ENCODE data around the gene CTNNA3.

The CTNNA3 gene

DNA sequence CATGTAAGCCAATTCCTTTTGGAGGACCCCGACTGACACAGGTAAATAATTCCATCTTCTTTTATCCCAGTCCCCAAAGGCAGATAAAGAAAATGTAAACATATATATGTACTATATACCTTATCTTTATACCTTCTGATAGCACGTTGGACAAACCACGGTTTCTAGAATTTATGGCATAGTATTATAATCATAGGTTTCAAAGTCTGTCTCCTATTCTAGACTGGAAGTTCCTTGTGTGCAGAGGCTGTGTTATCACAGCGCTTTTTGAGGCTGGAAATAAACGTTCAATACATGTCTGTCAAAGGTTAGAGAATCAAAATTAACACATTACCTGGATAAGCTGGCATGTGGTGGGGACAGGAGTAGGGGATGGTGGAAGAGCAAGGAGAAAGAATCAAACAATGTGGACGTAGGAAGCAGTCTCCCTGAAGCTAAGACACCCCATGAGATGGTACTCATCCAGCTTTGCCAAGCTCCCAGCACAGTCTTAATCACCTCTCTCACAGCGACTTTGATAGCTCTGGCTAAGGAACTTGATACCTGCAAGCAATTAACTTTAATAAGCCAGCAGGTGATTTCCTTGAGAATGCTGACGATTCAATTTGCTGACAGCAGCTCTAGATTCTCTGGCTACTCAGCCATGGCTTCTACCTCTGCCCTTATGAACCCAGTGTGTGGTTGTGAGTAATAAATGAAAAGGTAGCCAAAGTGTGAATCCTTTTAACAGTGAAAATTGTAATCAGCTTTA lies 978.6 kb downstream of the CTNNA3 start:
- no peak for DNase-seq

DNA sequence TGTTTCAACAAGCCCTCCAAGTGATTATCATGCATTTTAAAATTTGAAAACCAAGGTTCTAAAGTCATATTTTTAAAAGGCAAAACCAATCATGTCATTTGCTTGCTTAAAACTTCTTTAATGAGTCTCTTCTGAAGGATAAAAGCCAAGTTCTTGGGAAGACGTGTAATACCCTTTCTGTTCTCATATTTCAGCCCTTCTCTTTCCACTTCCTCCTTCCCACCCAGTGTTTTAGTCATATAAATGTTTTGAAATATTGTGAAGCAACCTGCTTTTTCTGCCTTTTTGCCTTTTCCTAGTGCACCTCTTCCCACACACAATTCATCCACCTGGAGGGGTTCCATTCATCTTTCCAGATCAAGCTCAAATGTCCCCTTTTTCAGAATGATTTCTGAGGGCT lies 981.3 kb downstream of the CTNNA3 start:
- DNase-seq = no peak

DNA sequence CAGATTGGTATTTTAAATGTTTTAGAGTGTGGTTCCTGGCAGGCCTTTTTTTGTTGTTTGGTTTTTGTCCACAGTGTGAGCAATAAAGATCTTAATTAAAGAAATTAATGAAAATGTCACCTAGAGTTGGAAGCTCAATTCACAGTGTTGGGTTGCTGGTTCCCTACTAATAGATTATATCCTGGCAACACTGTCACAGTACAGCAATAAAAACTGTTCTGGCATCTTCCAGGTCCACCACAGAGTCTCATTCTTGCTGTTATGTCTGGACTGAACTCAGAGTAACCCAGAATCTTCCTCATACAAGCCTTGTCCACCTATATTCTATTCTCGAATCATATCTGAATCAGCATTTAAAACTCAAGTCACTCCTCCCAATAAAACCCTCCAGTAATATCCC lies 982.6 kb downstream of the CTNNA3 start:
- no peak for DNase-seq

DNA sequence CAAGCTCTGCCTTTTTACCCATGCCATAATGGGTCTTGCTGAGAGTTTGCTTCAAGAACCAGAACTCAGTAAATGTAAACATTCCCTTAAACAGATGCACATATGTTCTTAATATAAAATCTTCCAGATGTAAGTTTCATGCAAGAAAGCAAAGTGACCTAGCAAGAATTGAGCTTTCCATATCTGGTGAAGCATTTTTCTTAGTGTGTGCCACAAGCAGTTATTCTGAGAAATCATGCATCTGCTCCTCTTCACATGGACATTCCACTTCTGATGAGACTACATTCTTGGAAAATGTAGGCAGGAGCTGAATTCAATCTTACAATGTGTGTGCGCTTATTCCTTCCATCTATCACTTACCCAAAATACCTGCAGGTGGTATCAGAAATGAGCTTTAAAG lies 997.9 kb downstream of the CTNNA3 start:
- no peak for DNase-seq

DNA sequence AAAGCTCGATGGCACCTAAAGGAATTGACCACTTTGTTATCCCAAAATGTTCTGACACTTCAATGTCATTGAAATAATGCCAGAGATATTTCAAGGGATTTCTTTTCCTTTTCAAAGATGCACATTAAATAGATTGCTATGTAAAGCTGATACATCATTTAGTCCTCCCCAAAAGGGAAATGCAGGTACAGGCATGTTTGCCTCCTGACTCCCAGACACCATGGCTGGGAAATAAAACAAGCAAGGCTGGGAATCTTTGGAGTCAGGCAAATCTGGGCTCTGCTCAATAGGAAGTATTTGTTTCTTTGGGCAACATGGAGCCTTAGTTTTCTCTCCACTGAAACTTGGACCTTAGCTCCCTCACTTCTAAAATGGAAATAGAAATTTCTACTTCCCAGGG lies 1000.9 kb downstream of the CTNNA3 start:
- no peak for DNase-seq

DNA sequence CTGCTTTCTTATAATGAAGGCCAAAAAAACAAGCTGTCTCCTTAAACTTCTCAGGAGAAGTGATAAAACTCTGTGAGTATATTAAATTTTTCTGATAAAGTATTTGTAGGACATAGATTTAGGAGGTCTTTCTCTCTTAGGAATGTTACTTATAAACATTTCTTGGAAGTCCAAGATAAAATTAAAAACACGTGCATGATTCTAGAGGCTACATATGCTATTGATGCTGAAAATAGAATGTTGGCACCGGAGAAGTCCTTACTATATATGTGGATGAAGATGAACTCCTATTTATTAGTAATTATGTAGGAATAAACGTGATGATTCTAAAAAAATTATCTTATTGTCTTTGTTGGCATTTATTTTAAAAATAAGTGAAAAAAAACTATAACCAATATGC lies 1011.4 kb downstream of the CTNNA3 start:
- DNase-seq = no peak

DNA sequence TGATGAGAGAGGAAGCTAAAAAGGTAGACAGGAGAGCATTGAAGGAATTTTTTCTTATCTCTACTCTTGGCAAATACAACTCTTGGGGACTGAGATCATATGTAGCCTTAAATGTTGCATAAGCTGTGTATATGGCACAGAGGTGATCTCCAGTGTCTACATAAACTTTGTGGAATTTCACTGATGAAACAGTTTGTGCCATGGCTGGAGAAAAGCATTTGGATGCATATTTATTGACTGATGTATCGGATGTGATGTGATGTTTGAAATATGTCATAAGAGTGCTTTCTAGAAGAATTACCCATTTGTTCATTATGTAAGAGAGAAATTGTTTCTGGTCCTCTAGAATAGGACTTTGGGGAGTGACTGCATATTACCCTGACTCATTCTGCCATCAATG lies 1015.1 kb downstream of the CTNNA3 start:
- DNase-seq = no peak

DNA sequence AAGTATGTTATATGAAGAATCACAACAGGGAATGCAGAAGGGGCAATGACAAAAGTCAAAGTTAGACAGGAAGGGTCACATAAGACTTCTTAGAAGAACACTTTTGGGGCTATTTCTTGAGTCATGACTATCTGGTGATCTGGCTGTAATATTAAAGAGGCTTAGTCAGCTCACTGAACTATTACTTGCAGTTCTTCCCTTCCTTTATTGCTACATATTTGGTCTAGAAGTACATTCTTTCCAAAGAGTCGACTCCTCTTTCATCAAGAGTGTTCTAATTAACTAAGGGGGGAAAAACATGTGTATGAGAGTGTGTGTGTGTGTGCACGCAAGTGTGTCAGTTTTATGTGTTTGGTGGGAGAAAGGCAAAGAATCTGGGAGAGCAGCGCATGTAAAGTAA lies 1017.5 kb downstream of the CTNNA3 start:
- no peak for DNase-seq

DNA sequence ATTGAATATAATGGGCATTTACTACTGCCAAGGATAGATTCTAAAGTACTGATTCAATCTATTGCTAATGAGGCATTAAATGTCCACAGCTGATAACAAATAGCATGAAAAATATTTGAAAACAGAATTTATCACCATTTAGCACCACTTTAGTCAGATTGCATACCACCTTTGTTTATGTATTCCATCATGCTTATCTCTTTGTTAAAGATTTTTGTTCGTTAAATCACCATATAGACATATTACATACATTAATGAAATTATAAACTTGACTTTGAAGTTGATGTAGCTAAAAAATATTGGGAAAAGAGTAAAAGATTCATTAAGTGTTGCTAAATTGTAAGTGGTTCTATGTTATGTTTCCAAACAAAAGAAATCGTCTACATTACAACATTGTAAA lies 1022.9 kb downstream of the CTNNA3 start:
- DNase-seq = no peak

DNA sequence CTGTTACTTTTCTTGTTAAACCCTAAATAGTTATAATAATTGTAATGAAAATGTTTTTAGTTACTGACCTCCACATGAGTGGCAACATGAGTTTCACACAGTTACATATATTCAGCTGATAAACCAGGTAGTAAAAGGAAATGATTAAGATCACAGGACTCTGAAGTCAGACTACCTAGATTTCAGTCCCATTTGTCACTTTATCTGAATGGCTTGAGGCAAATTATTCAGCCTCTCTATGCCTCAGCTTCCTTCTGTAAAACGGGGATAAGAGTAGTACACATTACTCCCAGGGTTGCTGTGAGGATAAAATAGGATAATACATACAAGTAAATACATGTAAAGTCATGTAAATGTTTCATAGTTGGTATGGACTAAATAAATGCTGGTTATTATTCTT lies 1024.4 kb downstream of the CTNNA3 start:
- no peak for DNase-seq

DNA sequence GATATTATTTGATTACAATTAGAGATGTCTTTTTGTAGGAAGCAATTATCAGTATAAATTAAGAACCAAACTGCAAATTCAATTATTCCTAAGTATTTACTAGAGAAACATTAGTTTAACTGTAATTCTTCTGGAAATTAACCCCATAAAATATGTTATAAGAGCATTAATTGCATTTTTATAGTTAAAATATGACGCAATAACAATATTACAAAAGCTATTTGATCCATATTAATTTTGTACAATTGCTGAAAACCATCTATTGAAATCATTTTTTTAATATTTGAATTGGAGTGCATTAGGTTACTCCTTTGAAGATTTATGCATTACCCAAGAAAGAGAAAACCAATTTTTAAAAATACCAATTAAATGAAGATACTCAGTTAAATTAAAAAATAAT lies 1024.9 kb downstream of the CTNNA3 start:
- DNase-seq = no peak

DNA sequence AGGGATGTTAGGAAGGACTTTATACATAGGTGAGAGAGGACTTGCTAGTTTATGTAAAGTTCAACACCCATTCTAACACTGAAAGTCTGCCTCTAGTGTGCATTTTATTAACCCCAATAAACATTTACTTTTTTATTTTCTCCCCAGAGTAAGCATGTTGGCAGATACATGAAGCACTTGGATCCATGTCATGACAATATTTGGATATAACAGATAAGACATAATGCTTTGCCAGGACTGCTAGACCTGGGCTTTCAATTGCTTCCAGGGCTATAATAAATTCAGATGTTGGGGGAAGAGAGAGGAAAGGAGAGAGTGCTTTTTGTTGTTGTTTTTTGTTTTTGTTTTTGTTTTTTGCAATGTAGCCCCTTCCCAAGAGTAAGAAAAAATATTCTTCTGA lies 1039.5 kb downstream of the CTNNA3 start:
- no peak for DNase-seq

DNA sequence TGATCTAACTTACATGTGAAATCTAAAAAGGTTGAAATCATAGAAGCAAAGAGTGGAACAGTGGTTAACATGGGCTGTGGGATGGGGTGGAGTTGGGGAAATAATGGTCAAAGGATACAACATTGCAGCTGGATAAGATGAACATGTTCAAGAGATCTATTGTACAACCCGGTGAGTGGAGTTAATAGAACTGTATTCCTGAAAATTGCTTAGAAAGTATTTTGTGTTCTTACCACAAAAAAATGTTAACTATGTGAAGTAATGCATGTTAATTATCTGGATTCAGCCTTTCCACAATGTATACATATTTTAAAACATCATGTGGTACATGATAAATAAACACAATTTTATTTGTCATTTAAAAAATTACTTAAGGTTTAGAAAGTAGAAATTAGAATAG lies 1041.1 kb downstream of the CTNNA3 start:
- DNase-seq = no peak

DNA sequence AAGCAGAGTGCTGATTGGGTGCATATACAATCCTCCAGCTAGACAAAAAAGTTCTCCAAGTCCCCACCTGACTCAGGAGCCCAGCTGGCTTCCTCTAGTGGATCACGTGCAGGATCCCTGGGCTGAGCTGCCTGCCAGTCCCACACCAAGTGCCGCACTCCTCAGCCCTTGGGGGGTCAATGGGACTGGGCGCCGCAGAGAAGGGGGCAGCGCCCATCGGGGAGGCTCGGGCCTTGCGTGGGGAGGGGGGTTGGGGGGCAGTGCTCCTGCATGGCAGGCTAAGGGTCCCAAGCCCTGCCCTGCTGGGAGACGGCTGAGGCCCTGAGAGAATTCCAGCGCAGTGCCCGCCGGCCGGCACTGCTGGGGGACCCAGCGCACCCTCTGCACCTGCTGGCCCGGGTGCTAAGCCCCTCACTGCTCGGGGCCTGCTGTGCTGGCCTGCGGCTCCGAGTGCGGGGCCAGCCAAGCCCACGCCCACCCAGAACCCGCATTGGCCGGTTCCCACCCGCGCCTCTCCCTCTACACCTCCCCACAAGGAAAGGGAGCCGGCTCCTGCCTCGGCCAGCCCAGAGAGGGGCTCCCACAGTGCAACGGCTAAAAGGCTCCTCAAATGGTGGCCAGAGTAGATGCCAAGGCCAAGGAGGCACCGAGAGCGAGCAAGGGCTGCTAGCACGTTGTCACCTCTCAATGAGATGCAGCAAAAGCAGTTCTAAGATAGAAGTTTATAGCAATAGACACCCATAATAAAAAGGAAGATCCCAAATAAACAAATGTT lies 1044.5 kb downstream of the CTNNA3 start:
- DNase-seq = no peak

DNA sequence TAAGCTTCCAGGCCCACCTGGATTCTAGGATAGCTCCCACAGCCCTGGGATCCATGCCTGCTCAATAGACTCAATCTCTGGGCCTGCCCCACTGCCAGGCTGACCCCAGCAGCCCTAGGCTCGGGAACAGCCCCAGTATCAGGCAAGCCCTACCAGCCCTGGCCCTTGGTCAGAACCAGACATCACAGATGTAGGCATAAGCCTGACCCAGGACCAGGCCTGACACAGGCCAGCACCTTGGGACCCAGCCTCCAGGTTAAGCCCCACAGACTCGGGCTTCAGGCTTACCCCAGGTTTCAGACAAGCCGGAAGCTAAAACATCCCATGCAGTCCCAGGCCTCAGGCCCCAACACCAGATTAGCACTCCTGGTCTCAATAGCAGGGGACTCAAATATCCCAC lies 1046.4 kb downstream of the CTNNA3 start:
- no peak for DNase-seq

DNA sequence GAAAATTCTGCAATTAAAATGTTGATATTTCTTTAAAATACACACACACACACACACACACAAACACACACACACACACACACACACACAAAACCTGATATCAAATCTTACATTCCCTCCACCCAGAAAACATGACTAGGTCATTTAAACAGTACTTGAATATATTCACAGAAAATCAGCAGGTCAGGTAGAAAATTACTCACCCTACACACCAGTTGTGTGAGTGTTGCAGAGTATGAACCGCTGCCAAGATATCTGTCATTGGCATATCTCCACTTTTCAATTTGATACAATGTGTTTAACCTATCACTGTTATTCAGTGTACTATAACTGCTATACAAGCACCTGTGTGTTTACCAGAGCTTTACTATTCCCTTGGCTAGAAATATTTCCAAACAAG lies 1053.8 kb downstream of the CTNNA3 start:
- DNase-seq = no peak

DNA sequence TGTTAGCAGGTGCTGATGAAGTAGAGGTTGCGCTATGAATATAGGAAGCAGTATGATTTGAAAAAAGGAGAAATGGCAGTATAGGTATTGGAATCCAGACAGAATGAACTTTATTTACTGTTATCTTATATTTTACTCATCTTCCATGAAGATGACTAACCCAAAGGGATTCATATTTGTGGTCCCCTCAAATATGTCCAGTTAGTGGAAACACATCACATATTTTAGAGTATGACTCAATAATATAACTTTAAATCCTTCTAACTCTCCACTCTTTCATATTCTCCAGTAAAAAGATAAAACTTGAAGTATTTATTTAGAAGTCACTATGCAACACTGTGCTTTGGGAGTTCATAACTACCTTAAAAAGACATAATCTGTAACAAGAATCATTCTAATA lies 1056.6 kb downstream of the CTNNA3 start:
- no peak for DNase-seq

DNA sequence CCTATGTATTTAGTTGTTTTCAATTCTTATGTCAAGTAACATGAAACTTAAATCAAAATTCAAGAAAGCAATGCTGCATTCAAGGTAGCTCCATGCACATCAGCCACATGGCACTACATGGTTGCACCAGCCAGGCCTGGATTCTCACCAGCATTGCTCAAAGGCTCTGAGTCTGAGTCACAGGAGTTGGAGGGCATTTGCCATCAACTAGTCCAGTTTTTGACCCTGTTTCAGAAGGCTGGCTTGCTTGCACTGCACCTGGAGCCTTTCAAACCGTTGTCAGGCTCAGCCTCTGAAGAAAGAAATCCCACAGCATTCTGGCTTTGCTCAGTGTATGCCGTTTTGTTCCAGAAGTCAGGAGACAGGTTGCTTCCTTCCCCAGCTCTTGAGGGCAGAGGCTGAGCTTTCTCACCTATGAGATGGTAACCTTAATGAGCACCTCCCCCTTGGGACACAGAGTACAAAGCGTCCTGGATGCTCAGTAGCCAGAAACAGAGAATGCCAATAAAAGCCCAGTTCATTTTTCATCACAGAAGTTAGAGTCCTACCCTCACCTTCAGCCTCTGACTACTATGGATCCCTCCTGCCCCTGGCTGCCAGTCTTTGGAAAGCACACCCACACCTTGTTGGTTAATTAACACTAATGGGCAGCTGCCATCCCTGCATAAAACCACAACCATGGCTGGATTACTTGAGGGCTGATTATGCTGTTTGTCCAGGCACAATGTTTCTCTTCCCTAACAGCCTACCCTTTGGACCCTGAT lies 1058.5 kb downstream of the CTNNA3 start:
- DNase-seq = no peak

DNA sequence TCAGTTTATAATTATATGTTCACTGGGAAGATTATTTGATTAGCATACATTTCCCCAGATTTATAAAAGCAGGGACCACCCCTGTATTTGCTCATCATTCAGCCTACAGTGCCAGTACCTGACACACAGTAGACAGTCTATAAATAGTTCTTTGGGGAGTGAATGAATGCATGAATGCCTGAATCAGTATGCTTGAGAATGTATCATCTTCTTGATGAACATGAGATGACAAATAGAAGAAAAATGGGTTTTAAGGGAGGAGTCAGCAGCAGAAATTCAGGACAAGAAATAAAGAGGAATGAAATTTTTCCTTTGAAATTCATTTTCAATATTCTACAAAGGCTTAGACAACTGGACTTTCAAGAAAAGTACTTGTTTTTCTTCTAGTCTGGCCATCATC lies 1066.0 kb downstream of the CTNNA3 start:
- no peak for DNase-seq

DNA sequence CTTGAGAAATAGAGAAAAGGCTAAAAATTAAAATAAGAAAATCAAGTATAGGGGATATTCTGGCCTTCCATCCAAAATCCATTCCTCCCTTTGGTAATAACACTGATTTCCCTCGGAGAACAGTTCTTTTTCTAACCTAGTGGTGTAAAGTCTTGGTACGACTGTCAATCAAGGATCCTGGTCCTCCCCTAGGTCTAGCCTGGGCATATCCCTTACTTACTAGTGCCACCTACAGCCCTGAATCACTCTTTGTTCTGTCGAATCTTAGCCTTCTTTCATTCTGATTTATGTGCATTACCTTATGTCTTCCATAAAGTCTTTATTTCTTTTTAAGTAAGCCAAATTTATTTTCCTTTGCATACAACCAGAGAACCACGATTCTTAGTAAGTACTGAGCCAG lies 1068.8 kb downstream of the CTNNA3 start:
- DNase-seq = no peak

DNA sequence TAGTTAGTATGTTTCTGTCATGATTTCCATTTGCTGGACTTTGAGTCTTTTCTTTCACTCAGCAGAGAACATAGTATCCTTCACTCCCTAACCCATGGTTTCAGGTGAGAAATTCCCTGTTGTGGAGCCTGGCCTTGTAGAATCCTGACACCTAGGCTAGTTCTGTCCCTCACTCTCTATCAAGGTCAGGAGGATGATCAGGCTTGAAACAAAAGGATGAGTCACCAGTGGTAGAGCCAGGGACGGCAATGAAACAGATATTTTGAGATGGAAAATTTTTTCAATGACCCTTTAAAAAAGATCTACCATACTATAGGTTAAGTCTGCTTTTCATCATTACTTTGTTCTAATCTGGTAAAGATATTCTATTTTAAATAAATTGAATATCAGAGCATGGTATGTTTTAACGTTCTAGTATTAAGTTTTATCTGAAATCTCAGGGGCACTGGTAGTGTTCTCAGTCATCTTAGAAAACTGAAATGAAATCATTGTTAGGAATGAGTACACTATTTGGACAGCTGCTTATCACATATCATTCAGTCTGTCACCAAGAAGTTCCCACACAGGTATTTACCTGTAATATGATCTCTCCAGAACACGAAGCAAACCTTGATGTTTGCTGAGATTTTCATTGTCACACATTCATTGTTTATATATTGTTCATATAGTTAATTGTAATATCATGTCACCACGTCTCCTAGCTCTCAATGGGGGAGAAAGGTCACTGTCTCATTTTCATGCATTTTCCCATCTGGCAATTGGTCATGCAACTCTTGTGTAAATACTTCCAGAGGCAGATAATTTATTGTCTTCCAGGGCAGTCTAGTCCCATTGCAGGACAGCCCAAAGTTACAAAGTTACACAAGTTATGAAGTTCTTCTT lies 1070.0 kb downstream of the CTNNA3 start:
- no peak for DNase-seq

DNA sequence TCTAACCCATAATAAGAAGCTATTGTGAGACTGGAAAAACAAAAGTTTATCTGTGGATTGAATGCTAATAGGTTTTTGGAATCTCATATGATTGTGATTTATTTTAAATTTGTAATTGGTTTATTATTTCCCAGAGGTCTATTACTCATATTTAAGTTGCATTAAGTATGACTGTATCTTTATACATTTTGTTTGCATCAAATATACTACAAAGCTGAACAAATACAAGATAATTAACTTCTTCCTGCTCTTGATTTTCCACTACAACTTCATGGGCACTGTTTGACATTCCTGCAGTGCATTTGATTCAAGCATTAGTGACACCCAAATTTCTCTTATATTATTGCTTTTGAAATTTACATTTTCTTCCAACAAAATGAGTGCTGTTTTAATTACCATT lies 1073.9 kb downstream of the CTNNA3 start:
- DNase-seq = no peak

DNA sequence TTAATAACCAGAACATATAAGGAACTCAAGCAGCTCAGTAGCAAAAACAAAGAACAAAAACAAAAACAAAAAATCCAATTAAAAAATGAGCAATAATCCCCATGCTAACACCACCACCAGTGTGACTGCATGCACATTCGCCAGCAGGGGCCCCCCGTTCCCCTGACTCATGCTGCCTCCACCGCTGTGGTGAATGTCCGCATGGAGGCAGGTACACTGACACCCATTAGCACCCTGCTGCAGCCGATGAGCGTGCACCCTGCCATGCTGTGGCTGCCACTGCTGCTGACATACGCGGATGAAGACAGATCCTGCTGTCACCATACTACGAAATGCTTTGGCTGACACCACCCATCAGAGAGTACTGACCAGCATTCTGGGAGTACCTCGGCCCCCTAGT lies 1091.8 kb downstream of the CTNNA3 start:
- no peak for DNase-seq

All from CD4-positive, alpha-beta T cell treated with Interleukin-12 subunit alpha and Interleukin-12 subunit beta, for 1 hour (primary cell).